ENCODE measurements around the gene TPRA1. TPM values are rescaled to one million over a fixed set of nuclear protein-coding genes. Genes with fewer than 3 reads are reported as not detected.

Gene TPRA1
- total RNA-seq, 1 experiment from 2014 or later: 20.0 TPM

DNA sequence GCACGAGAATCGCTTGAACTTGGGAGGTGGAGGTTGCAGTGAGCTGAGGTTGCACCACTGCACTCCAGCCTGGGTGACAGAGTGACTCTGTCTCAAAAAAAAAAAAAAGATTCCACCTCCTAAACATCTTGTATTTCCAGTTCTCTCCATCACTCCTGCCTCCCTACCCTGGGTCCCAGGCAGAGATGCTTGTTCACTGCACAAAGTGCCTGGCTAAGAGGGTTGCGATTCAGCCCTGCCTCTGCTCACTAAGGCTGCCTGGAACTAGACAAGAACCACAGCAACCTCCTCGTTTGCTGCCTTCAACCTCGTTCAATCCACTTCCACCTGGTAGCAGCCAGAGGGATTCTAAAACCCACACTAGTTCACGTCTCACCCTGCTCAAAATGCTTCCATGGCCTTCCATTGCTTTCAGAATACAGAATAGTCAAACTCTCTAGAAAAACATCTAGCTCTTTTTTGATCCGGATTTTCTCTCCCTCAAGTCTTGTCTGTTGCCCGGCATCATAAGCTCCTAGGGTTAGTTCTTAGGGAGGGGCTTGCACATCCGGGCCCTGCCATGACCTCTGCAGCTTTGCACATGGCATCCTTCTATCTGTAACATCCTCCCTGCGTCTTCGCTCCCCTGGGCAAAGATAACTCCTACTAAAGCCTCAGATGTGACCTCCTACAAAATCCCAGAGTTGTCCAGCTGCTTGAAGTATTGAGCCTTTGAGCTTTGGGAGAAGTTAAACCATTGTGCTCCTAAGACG lies 6.7 kb upstream of the TPRA1 start:
- Histone ChIP-seq H2BK5ac (ENCODE audit: insufficient read length, low read length) (no peak overlapping the region), H3K4me1 (ENCODE audit: insufficient read depth, low read length) (no peaks in the 10 kb centered on the region), H3K14ac (ENCODE audit: insufficient read depth, low read length) (no peak overlapping the region), H3K9me3 (ENCODE audit: control insufficient read depth, low read depth, low read length) (no peaks in the 10 kb centered on the region), H2BK20ac (ENCODE audit: low read depth, low read length, poor library complexity, severe bottlenecking) (no peak overlapping the region), H3K9ac (ENCODE audit: extremely low read depth, insufficient read length, low read length) (peak overlapping the region; percentile 57), H4K91ac (ENCODE audit: insufficient read length, low read depth, low read length) (no peak overlapping the region), H3K23me2 (ENCODE audit: insufficient read length, low read depth, low read length, poor library complexity, severe bottlenecking) (peaks cover 9% of the 10 kb centered on the region), H3K4ac (ENCODE audit: low read depth, low read length) (no peak overlapping the region), H3K18ac (ENCODE audit: insufficient read length, low read depth, low read length) (no peak overlapping the region), H3K23ac (ENCODE audit: insufficient read length, low read depth, low read length) (no peak overlapping the region), H3K79me1 (ENCODE audit: insufficient read depth, low read depth, low read length, poor library complexity, severe bottlenecking) (peaks cover 6% of the 10 kb centered on the region), H4K20me1 (ENCODE audit: control insufficient read depth, insufficient read depth, insufficient read length) (no peaks in the 10 kb centered on the region), H3K4me2 (ENCODE audit: insufficient read depth, insufficient read length, low read length) (peak overlapping the region; percentile 81), H4K8ac (replicated peaks; ENCODE audit: insufficient read length, low read depth, low read length) (no peak overlapping the region), H3K27me3 (ENCODE audit: insufficient read depth, low read length) (no peaks in the 10 kb centered on the region), H2BK15ac (ENCODE audit: low read depth, low read length) (no peak overlapping the region), H2BK120ac (ENCODE audit: low read depth, low read length, poor library complexity, severe bottlenecking) (no peak overlapping the region), H3K56ac (ENCODE audit: insufficient read length, low read depth, low read length) (no peak overlapping the region), H4K5ac (ENCODE audit: insufficient read length, low read depth, low read length) (no peak overlapping the region), H3K27ac (ENCODE audit: insufficient read length, low read depth, low read length) (no peak overlapping the region), H2BK12ac (ENCODE audit: insufficient read length, low read depth, low read length) (no peak overlapping the region), H3T11ph (ENCODE audit: low read length) (no peak overlapping the region), H2AFZ (ENCODE audit: low read length) (no peak overlapping the region), H2AK5ac (ENCODE audit: insufficient read length, low read length) (no peak overlapping the region), H3K79me2 (ENCODE audit: insufficient read depth, low read length) (peaks cover 23% of the 10 kb centered on the region; the same call in 1 of the 2 replicates)
- TF ChIP-seq, protein P1, sequence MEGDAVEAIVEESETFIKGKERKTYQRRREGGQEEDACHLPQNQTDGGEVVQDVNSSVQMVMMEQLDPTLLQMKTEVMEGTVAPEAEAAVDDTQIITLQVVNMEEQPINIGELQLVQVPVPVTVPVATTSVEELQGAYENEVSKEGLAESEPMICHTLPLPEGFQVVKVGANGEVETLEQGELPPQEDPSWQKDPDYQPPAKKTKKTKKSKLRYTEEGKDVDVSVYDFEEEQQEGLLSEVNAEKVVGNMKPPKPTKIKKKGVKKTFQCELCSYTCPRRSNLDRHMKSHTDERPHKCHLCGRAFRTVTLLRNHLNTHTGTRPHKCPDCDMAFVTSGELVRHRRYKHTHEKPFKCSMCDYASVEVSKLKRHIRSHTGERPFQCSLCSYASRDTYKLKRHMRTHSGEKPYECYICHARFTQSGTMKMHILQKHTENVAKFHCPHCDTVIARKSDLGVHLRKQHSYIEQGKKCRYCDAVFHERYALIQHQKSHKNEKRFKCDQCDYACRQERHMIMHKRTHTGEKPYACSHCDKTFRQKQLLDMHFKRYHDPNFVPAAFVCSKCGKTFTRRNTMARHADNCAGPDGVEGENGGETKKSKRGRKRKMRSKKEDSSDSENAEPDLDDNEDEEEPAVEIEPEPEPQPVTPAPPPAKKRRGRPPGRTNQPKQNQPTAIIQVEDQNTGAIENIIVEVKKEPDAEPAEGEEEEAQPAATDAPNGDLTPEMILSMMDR (conservative IDR thresholded peaks at IDR 0.05): no peak
- Mint-ChIP-seq H3K4me3 (peak overlapping the region; percentile 76 to 85), H3K9me3 (no peaks in the 10 kb centered on the region; a peak in 1 of 5 replicates), H3K4me1 (peaks cover 24 to 32% of the 10 kb centered on the region in 2 experiments), H3K27me3 (ENCODE audit: low read depth) (peaks cover 7% of the 10 kb centered on the region), H3K27ac (no peak overlapping the region), H3K36me3 (ENCODE audit: insufficient read depth in 1 of 3, low read depth in 3 of 3) (peaks cover 20 to 40% (median 35%) of the 10 kb centered on the region in 3 experiments)
- no peak for DNase-seq
- no CpG with 5 or more reads among the region's 12 CpGs for WGBS (ENCODE audit: extremely low coverage, insufficient read length, low lambda C conversion rate)

All from H9 (cell line).